Mucosa of rectum (tissue), 2 donors: ENCODE results near the gene LYRM2.

Experiments used
- H3K27ac ChIP-seq, 2 donors: one replicate each; pipeline ENCODE4 v1.7.0; 2013; ENCODE audit warnings: inconsistent platforms in 2 of 2, low read depth in 2 of 2, low read length in 2 of 2
- H3K27me3 ChIP-seq, 2 donors: one replicate each; pipeline ENCODE4 v1.7.0; 2013; ENCODE audit warnings: low read length in 2 of 2; ENCODE audit not compliant: control insufficient read depth in 2 of 2, insufficient read depth in 2 of 2
- H3K36me3 ChIP-seq, 2 donors: one replicate each; pipeline ENCODE4 v1.7.0; 2013; ENCODE audit warnings: low read length in 2 of 2; ENCODE audit not compliant: control insufficient read depth in 2 of 2, insufficient read depth in 2 of 2
- H3K4me1 ChIP-seq, 2 donors: one replicate each; pipeline ENCODE4 v1.7.0; 2013; ENCODE audit warnings: low read length in 2 of 2, mild to moderate bottlenecking in 1 of 2; ENCODE audit not compliant: control insufficient read depth in 2 of 2, insufficient read depth in 2 of 2
- H3K4me3 ChIP-seq, 2 donors: one replicate each; pipeline ENCODE4 v1.7.0; 2013; ENCODE audit warnings: low read length in 2 of 2
- H3K9ac ChIP-seq, 2 donors: one replicate each; pipeline ENCODE4 v1.7.0; 2013; ENCODE audit warnings: low read length in 2 of 2, low read depth in 1 of 2, mild to moderate bottlenecking in 1 of 2
- H3K9me3 ChIP-seq, 2 donors: one replicate each; pipeline ENCODE4 v1.7.0; 2013; ENCODE audit warnings: low read length in 2 of 2; ENCODE audit not compliant: control insufficient read depth in 2 of 2
- donor health status: healthy.
- donor health status: Normal muscosa, but diverticular disease.

Gene LYRM2

GRCh38 chr6:89539779-89540178 is 98.8 kb downstream of the LYRM2 start:
- no peak overlapping the region for H3K9ac ChIP-seq
- H3K27ac ChIP-seq = no peak overlapping the region
- no peaks in the 10 kb centered on the region for H3K27me3 ChIP-seq
- no peaks in the 10 kb centered on the region for H3K9me3 ChIP-seq
- no peaks in the 10 kb centered on the region for H3K36me3 ChIP-seq
- no peak overlapping the region for H3K4me3 ChIP-seq
- H3K4me1 ChIP-seq = no peaks in the 10 kb centered on the region

GRCh38 chr6:89536231-89536630 is 102.3 kb downstream of the LYRM2 start:
- Histone ChIP-seq H3K4me3 (no peak overlapping the region), H3K9ac (no peak overlapping the region), H3K27ac (no peak overlapping the region), H3K9me3 (no peaks in the 10 kb centered on the region), H3K4me1 (no peaks in the 10 kb centered on the region), H3K27me3 (no peaks in the 10 kb centered on the region), H3K36me3 (no peaks in the 10 kb centered on the region)

GRCh38 chr6:89530982-89531381 is 107.6 kb downstream of the LYRM2 start:
- H3K4me1 ChIP-seq = no peaks in the 10 kb centered on the region
- no peaks in the 10 kb centered on the region for H3K27me3 ChIP-seq
- H3K27ac ChIP-seq = no peak overlapping the region
- H3K36me3 ChIP-seq = no peaks in the 10 kb centered on the region
- no peak overlapping the region for H3K9ac ChIP-seq
- no peak overlapping the region for H3K4me3 ChIP-seq
- H3K9me3 ChIP-seq = no peaks in the 10 kb centered on the region

GRCh38 chr6:89528866-89529265 is 109.7 kb downstream of the LYRM2 start:
- no peak overlapping the region for H3K27ac ChIP-seq
- no peak overlapping the region for H3K9ac ChIP-seq
- H3K36me3 ChIP-seq = no peaks in the 10 kb centered on the region
- no peaks in the 10 kb centered on the region for H3K4me1 ChIP-seq
- no peak overlapping the region for H3K4me3 ChIP-seq
- no peaks in the 10 kb centered on the region for H3K27me3 ChIP-seq
- H3K9me3 ChIP-seq = no peaks in the 10 kb centered on the region

- Histone ChIP-seq H3K9me3 (no peaks in the 10 kb centered on the region), H3K36me3 (no peaks in the 10 kb centered on the region), H3K27ac (no peak overlapping the region), H3K27me3 (no peaks in the 10 kb centered on the region), H3K9ac (no peak overlapping the region), H3K4me3 (no peak overlapping the region), H3K4me1 (no peaks in the 10 kb centered on the region)
Observed at GRCh38 chr6:89527634-89528033, 110.9 kb downstream of the LYRM2 start.

GRCh38 chr6:89526563-89526869 is 112.0 kb downstream of the LYRM2 start:
- H3K27ac ChIP-seq = no peak overlapping the region

GRCh38 chr6:89525786-89526562 is 112.6 kb downstream of the LYRM2 start:
- Histone ChIP-seq H3K9me3 (no peaks in the 10 kb centered on the region), H3K9ac (no peak overlapping the region), H3K27ac (no peak overlapping the region), H3K4me3 (no peak overlapping the region), H3K27me3 (no peaks in the 10 kb centered on the region), H3K36me3 (no peaks in the 10 kb centered on the region), H3K4me1 (no peaks in the 10 kb centered on the region)

More at GRCh38 chr6:89526563-89526869, 112.0 kb downstream of the LYRM2 start:
- no peak overlapping the region for H3K4me3 ChIP-seq
- H3K27me3 ChIP-seq = no peaks in the 10 kb centered on the region
- H3K9ac ChIP-seq = no peak overlapping the region
- H3K4me1 ChIP-seq = no peaks in the 10 kb centered on the region
- no peaks in the 10 kb centered on the region for H3K36me3 ChIP-seq
- no peaks in the 10 kb centered on the region for H3K9me3 ChIP-seq

GRCh38 chr6:89522778-89523177 is 115.8 kb downstream of the LYRM2 start:
- Histone ChIP-seq H3K4me1 (no peaks in the 10 kb centered on the region), H3K9ac (no peak overlapping the region), H3K36me3 (no peaks in the 10 kb centered on the region), H3K9me3 (no peaks in the 10 kb centered on the region), H3K4me3 (no peak overlapping the region), H3K27me3 (no peaks in the 10 kb centered on the region), H3K27ac (no peak overlapping the region)

DNA sequence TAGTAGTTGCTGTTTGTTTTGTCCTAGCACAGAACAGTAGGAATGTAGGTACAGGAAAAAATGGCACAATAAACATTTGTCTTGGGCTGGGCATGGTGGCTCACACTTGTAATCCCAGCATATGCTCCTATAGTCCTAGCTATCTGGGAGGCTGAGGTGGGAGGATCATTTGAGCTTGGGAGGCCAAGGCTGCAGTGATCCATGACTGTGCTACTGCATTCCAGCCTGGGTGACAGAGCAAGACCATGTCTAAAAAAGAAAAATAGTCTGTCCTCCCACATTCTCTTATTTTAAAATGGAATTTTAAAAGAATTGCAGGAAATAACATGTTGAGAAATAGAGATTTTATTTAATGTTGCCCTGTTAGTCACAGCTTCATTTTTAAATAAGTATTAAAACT is 117.8 kb downstream of the LYRM2 start:
- Histone ChIP-seq H3K4me1 (no peaks in the 10 kb centered on the region), H3K36me3 (no peaks in the 10 kb centered on the region), H3K4me3 (no peak overlapping the region), H3K27me3 (no peaks in the 10 kb centered on the region), H3K27ac (no peak overlapping the region), H3K9ac (no peak overlapping the region), H3K9me3 (no peaks in the 10 kb centered on the region)

DNA sequence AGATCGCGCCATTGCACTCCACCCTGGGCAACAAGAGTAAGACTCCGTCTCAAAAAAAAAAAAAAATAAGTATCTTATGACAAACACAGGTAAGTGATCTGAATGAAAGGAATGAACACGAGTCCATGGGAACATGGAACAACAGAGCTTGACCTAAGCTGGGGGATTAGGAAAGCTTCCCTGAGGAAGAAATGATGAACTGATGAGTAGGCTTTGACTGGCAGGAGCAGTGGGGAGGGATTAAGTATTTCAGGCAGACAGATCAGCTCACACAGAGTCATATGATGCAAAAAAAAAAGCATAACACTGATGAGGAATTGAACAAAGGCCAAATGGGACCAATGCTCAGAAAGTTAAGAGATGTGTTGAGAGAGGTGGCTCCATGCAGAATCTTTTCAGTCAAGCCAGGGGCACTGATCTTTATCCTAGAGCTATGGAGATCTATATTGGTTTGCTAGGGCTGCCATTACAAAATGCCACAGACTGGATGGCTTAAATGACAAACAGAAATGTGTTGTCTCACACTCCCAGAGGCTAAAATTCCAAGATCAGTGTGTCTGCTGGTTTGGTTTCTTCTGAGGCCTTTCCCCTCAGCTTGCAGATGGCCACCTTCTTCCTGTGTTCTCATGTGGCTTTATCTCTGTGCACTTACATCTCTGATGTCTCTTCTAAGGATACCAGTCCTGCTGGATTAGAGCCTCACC is 120.0 kb downstream of the LYRM2 start:
- no peaks in the 10 kb centered on the region for H3K36me3 ChIP-seq
- H3K9me3 ChIP-seq = no peaks in the 10 kb centered on the region
- no peak overlapping the region for H3K27ac ChIP-seq
- H3K9ac ChIP-seq = no peak overlapping the region
- no peak overlapping the region for H3K4me3 ChIP-seq
- H3K27me3 ChIP-seq = no peaks in the 10 kb centered on the region
- H3K4me1 ChIP-seq = no peaks in the 10 kb centered on the region
